K562 (cell line): ENCODE data around the gene STAT4. TPM values are rescaled to one million over a fixed set of nuclear protein-coding genes. Genes with fewer than 3 reads are reported as not detected.

Experiments used
- ATAC-seq: fragments of 200-7000 bp; cut with Tn5 transposase; 3 replicates; pipeline ENCODE4 v1.9.1; 2020; ENCODE audit warnings: moderate library complexity
- Bru-seq: library from RNA; stranded (reverse); fragments of 400-500 nt; gene quantifications from one replicate; lab custom pipeline; 2021; lab: Mats Ljungman, UMichigan
- BruChase-seq, 2 experiments: library from RNA; stranded (reverse); fragments of 400-500 nt; gene quantifications; one replicate each; lab custom pipeline; 2021; lab: Mats Ljungman, UMichigan
- BruUV-seq: library from RNA; stranded (reverse); fragments of 400-500 nt; replicated peaks from 2 replicates; lab custom pipeline; 2021; lab: Mats Ljungman, UMichigan
- CTCF ChIA-PET: fragments of 300-600 bp; formaldehyde crosslinking; extraction: SDS; loops from one replicate; lab custom pipeline; 2021; ENCODE audit warnings: low intra/inter-chr PET ratio; lab: Yijun Ruan, JAX
- POLR2A ChIA-PET: fragments of 300-600, 350-650 bp; sonication (Branson Sonifier 250); formaldehyde crosslinking; extraction: SDS; loops from one replicate; lab custom pipeline; 2021; ENCODE audit warnings: antibody characterized with exemption, inconsistent platforms; lab: Yijun Ruan, JAX
- DNase-seq, 4 experiments: peaks; one replicate each; pipeline versions ENCODE4 v3.0.0 to v3.0.0-alpha.2; 2011 to 2018; ENCODE audit warnings: low spot score in 3 of 4, mixed read lengths in 3 of 4; ENCODE audit errors: extremely low read depth in 1 of 4
- FAIRE-seq: peaks from 2 replicates; lab custom pipeline; 2011; peaks lifted over from hg19 to GRCh38; lab: Jason Lieb, UNC
- H2AFZ ChIP-seq: 2 replicates; pipeline ENCODE4 v1.6.0; 2011; ENCODE audit warnings: low read depth, low read length, control low read depth, inconsistent platforms
- H3K27ac ChIP-seq: fragments of 200-600 bp; 3 replicates; pipeline ENCODE4 v1.8.0; 2011; ENCODE audit warnings: low read depth, mild to moderate bottlenecking, control low read depth, inconsistent platforms, low read length, moderate library complexity, mixed read lengths; ENCODE audit errors: extremely low read depth
- H3K27me3 ChIP-seq, 2 experiments: fragments of 300-600 bp in 1 of 2; 2 replicates in 1 of 2; 3 replicates in 1 of 2; pipeline versions ENCODE4 v1.6.0 to v1.8.0; 2011; ENCODE audit warnings: inconsistent platforms in 2 of 2, low read length in 2 of 2, mild to moderate bottlenecking in 1 of 2, mixed read lengths in 1 of 2, moderate library complexity in 1 of 2; ENCODE audit not compliant: control insufficient read depth in 2 of 2, insufficient read depth in 2 of 2
- H3K36me3 ChIP-seq: fragments of 300-600 bp; 3 replicates; pipeline ENCODE4 v1.8.0; 2011; ENCODE audit warnings: mild to moderate bottlenecking, low read length, inconsistent platforms; ENCODE audit not compliant: control insufficient read depth, insufficient read depth
- H3K4me1 ChIP-seq, 2 experiments: fragments of 200-600 bp in 1 of 2; replicated peaks in 1 of 2; 2 replicates in 1 of 2; 3 replicates in 1 of 2; pipeline versions ENCODE4 v1.5.1 to v1.8.0; 2011; ENCODE audit warnings: inconsistent platforms in 2 of 2, low read length in 2 of 2, mild to moderate bottlenecking in 1 of 2, mixed read lengths in 1 of 2, moderate library complexity in 1 of 2; ENCODE audit not compliant: control insufficient read depth in 2 of 2, insufficient read depth in 2 of 2
- H3K4me2 ChIP-seq: 2 replicates; pipeline ENCODE4 v1.6.1; 2011; ENCODE audit warnings: low read length, control low read depth, inconsistent platforms, mixed read lengths; ENCODE audit not compliant: insufficient read depth
- H3K4me3 ChIP-seq: fragments of 200-600 bp; sonication (generic), shearing (Covaris generic); 2 replicates; pipeline ENCODE4 v1.5.1; 2016; ENCODE audit warnings: control low read depth, inconsistent platforms
- H3K79me2 ChIP-seq: fragments of 200-600 bp; 3 replicates; pipeline ENCODE4 v1.8.0; 2011; ENCODE audit warnings: low read length, inconsistent platforms; ENCODE audit not compliant: control insufficient read depth, insufficient read depth
- H3K9ac ChIP-seq, 2 experiments: 2 replicates each; pipeline versions ENCODE4 v1.6.0 to v1.6.1; 2011; ENCODE audit warnings: low read depth in 2 of 2, low read length in 2 of 2, control low read depth in 1 of 2, inconsistent platforms in 1 of 2, mild to moderate bottlenecking in 1 of 2, mixed read lengths in 1 of 2; ENCODE audit not compliant: insufficient read depth in 1 of 2
- H3K9me1 ChIP-seq: one replicate; pipeline ENCODE4 v1.6.0; 2011; ENCODE audit warnings: inconsistent platforms, mild to moderate bottlenecking, low read length, moderate library complexity; ENCODE audit not compliant: control insufficient read depth, insufficient read depth
- H3K9me3 ChIP-seq: replicated peaks from 2 replicates; pipeline ENCODE4 v1.5.1; 2011; ENCODE audit warnings: low read depth, low read length, inconsistent platforms; ENCODE audit not compliant: control insufficient read depth, insufficient read depth
- H4K20me1 ChIP-seq: replicated peaks from 2 replicates; pipeline ENCODE4 v1.6.1; 2011; ENCODE audit warnings: low read length, inconsistent platforms, mixed read lengths; ENCODE audit not compliant: control insufficient read depth, insufficient read depth
- BDP1 ChIP-seq: IDR thresholded peaks from 3 replicates; pipeline ENCODE4 v1.6.1; 2011; ENCODE audit not compliant: insufficient read length, insufficient read depth
- EP300 ChIP-seq: IDR thresholded peaks from 2 replicates; pipeline ENCODE4 v1.6.1; 2012; ENCODE audit warnings: low read length, improper control_type of control experiment
- ERF ChIP-seq: fragments of 450-650 bp; formaldehyde crosslinking; IDR thresholded peaks from 2 replicates; pipeline ENCODE4 v1.4.0; 2020; ENCODE audit warnings: mild to moderate bottlenecking, mixed read lengths
- FOXA3 ChIP-seq, 2 experiments: fragments of 450-650 bp in 1 of 2; sonication (generic) in 1 of 2; formaldehyde crosslinking; IDR thresholded peaks in 1 of 2; conservative IDR thresholded peaks in 1 of 2; 2 replicates each; pipeline versions ENCODE4 v1.4.0 to v1.8.0; 2020 to 2022; ENCODE audit warnings: mild to moderate bottlenecking in 2 of 2, missing genetic modification reagents in 1 of 2
- HNRNPUL1 ChIP-seq: fragments of 200-400 bp; formaldehyde crosslinking; IDR thresholded peaks from 2 replicates; pipeline ENCODE4 v1.6.1; 2017; ENCODE audit warnings: low read length
- ID3 ChIP-seq, 2 experiments: fragments of 250-450 bp in 1 of 2; fragments of 450-650 bp in 1 of 2; sonication (Bioruptor Pico) in 1 of 2; IDR thresholded peaks; 2 replicates each; pipeline versions ENCODE4 v1.6.1 to v1.8.0; 2016 to 2021; ENCODE audit warnings: mild to moderate bottlenecking in 2 of 2, moderate library complexity in 2 of 2, missing compliant biosample characterization in 1 of 2, missing genetic modification characterization in 1 of 2
- RCOR1 ChIP-seq, 2 experiments: IDR thresholded peaks; 2 replicates each; pipeline ENCODE4 v1.6.1; 2012; ENCODE audit warnings: low read depth in 2 of 2, low read length in 2 of 2, borderline replicate concordance in 1 of 2, improper control_type of control experiment in 1 of 2
- XRCC4 ChIP-seq: IDR thresholded peaks from one replicate; pipeline ENCODE4 v1.6.1; 2011; ENCODE audit not compliant: insufficient read depth, insufficient read length; ENCODE audit errors: extremely low read depth
- ZBTB33 ChIP-seq: sonication (generic); formaldehyde crosslinking; IDR thresholded peaks from 2 replicates; pipeline ENCODE4 v1.8.1; 2023; ENCODE audit warnings: mild to moderate bottlenecking, missing genetic modification reagents
- ZKSCAN1 ChIP-seq: fragments of 150-350 bp; IDR thresholded peaks from 2 replicates; pipeline ENCODE4 v1.6.1; 2016; ENCODE audit warnings: low read depth, low read length
- ZNF121 ChIP-seq: sonication (generic); formaldehyde crosslinking; conservative IDR thresholded peaks from 2 replicates; pipeline ENCODE4 v1.8.0; 2022; ENCODE audit warnings: missing genetic modification reagents
- ZNF253 ChIP-seq: fragments of 250-450 bp; sonication (Bioruptor Pico); conservative IDR thresholded peaks from 2 replicates; pipeline ENCODE4 v1.6.1; 2021; ENCODE audit warnings: mild to moderate bottlenecking
- ZNF780A ChIP-seq: fragments of 250-450 bp; sonication (Bioruptor Pico); IDR thresholded peaks from 2 replicates; pipeline ENCODE4 v1.5.0; 2021; ENCODE audit warnings: mild to moderate bottlenecking
- WGBS: fragments of 100-300 bp; shearing (Covaris generic); methylation state at CpG from one replicate; pipeline ENCODE4 v1.1.6; 2016; ENCODE audit warnings: low coverage, mixed read lengths; ENCODE audit not compliant: insufficient coverage; ENCODE audit errors: missing lambda C conversion rate; 5-methylcytosine and 5-hydroxymethylcytosine counted together
- in situ Hi-C: fragments of 300-500 bp; cut with MboI; formaldehyde crosslinking; loops from 4 replicates; pipeline ENCODE4 v1.15.0; 2018; ENCODE audit warnings: inconsistent platforms, mixed read lengths
- intact Hi-C: fragments of 100-400 bp; cut with micrococcal nuclease; formaldehyde crosslinking; loops from 2 replicates; pipeline ENCODE4 v1.14.2; 2022
- long read RNA-seq, 3 experiments: library from polyadenylated mRNA in 2 of 3; library from RNA in 1 of 3; unstranded in 2 of 3; stranded (forward) in 1 of 3; transcript quantifications; one replicate each; pipeline ENCODE4 v2.0.0, GENCODE V29; 2019 to 2022
- polyA minus RNA-seq, 3 experiments: library from RNA; depleted of rRNA, polyadenylated mRNA; stranded (reverse); fragments of >200 nt; gene quantifications; 2 replicates each; pipeline ENCODE4 v1.2.3, GENCODE V29; 2011
- polyA plus RNA-seq, 8 experiments: library from polyadenylated mRNA; depleted of rRNA in 4 of 8; stranded (reverse) in 5 of 8; unstranded in 3 of 8; fragments of >200 nt; fragmentation: Nextera tagmentation in 2 of 8; fragmentation: Illumina TruSeq in 1 of 8; extraction: Ambion mirVana in 2 of 8; extraction: Trizol in 1 of 8; gene quantifications; 2 replicates each; pipeline versions ENCODE4 v1.2.1 to v1.2.3, GENCODE V29; 2011 to 2014; ENCODE audit warnings: inconsistent platforms in 1 of 8, missing spikeins in 1 of 8
- total RNA-seq, 7 experiments: library from RNA; depleted of rRNA in 6 of 7; stranded (reverse); fragments of >200 nt in 6 of 7; fragmentation: Illumina TruSeq in 2 of 7; extraction: Trizol in 2 of 7; gene quantifications; 2 replicates each; pipeline versions ENCODE4 v1.2.1 to v1.2.3, GENCODE V29; 2011 to 2021; ENCODE audit warnings: low replicate concordance in 1 of 7

The STAT4 gene
- total RNA-seq (2011; cell fraction: chromatin; rRNA removed; ENCODE audit: low replicate concordance): not detected in 2 replicates
- total RNA-seq (2011; cell fraction: nucleolus; rRNA removed): not detected in 2 replicates
- total RNA-seq (2011; cell fraction: nucleoplasm; rRNA removed): not detected in 2 replicates
- not detected in 2 replicates for total RNA-seq (2014; rRNA removed)
- total RNA-seq (2014; rRNA removed; fragmentation: Illumina TruSeq; extraction: Trizol): not detected in 2 replicates
- not detected in 2 replicates for total RNA-seq (2015; rRNA removed; fragmentation: Illumina TruSeq; extraction: Trizol)
- total RNA-seq (2021): 0.34 TPM in 1 of 2 replicates, not detected in the other
- 0.06 TPM in 1 of 2 replicates, not detected in the other for polyA plus RNA-seq (2011; rRNA removed)
- polyA plus RNA-seq (2011; cell fraction: cytosol; rRNA removed): 0.04 TPM in 1 of 2 replicates, not detected in the other
- polyA plus RNA-seq (2011; cell fraction: nucleus; rRNA removed): not detected in 2 replicates
- not detected in 2 replicates for polyA plus RNA-seq (2012)
- polyA plus RNA-seq (2014; fragmentation: Illumina TruSeq; extraction: Trizol): not detected in 2 replicates
- polyA plus RNA-seq (2014; fragmentation: Nextera tagmentation; extraction: Ambion mirVana): under 1 TPM; 0.01 to 0.03 TPM
- not detected in 2 replicates for polyA plus RNA-seq (2014; rRNA removed)
- polyA minus RNA-seq (2011; rRNA and poly(A)+ RNA removed): not detected in 2 replicates
- polyA minus RNA-seq (2011; cell fraction: cytosol; rRNA and poly(A)+ RNA removed): not detected in 2 replicates
- polyA minus RNA-seq (2011; cell fraction: nucleus; rRNA and poly(A)+ RNA removed): 0.27 TPM in 1 of 2 replicates, not detected in the other
- percentile 7 among the genes with signal in this experiment for Bru-seq, nascent RNA
- percentile 3 among the genes with signal in this experiment for BruChase-seq, experiment 1, labeled RNA remaining after a 2-hour chase
- not detected for BruChase-seq, experiment 2, labeled RNA remaining after a 6-hour chase
- long read RNA-seq, experiment 1: 0 reads
- long read RNA-seq, experiment 2: 0 reads
- long read RNA-seq, experiment 3: 0 reads

- BruUV-seq: no TSS peak
- POLR2A ChIA-PET: interaction anchor here (0.6 kb wide), 1 partner anchor 76 kb away, joined by 4 read pairs; no protein-coding TSS in a partner anchor
- Histone ChIP-seq H3K4me2 (peak within 1 kb of the TSS; percentile 33), H3K9me1 (no peaks in the 10 kb centered on the region), H3K9me3 (no peaks in the 10 kb centered on the region), H4K20me1 (no peaks in the 10 kb centered on the region), H3K9ac (peak within 1 kb of the TSS in 1 of 2 experiments; percentile 35; a peak in 2 of 4 replicates), H3K79me2 (no peaks in the 10 kb centered on the region), H3K36me3 (no peaks in the 10 kb centered on the region), H3K27me3 (peaks cover 0 to 9% of the 10 kb centered on the region in 2 experiments; a peak in 3 of 5 replicates), H3K4me1 (peaks cover 0 to 6% of the 10 kb centered on the region in 2 experiments; a peak in 3 of 5 replicates), H3K4me3 (no peak within 1 kb of the TSS), H2AFZ (peak within 1 kb of the TSS; percentile 51; the same call in 1 of the 2 replicates), H3K27ac (no peak within 1 kb of the TSS)
- CTCF ChIA-PET: no interaction called here
- FAIRE-seq: no peak
- in situ Hi-C loops (no loop called here), intact Hi-C loops (no loop called here)
- TF ChIP-seq ERF (CRISPR knock-in tag) (no peak), EP300 (no peak), ZKSCAN1 (no peak), ZBTB33 (CRISPR knock-in tag) (no peak), HNRNPUL1 (no peak), BDP1 (no peak), ID3 (CRISPR knock-in tag; IDR thresholded peaks at IDR 0.05) (no peak), ID3 (tag; IDR thresholded peaks at IDR 0.05) (no peak), XRCC4 (no peak), ZNF780A (CRISPR knock-in tag) (no peak), ZNF121 (no peak), RCOR1 (IDR thresholded peaks at IDR 0.05; ENCODE audit: borderline replicate concordance in 1 of 2, low read depth in 2 of 2, low read length in 2 of 2) (no peak), FOXA3 (CRISPR knock-in tag; conservative IDR thresholded peaks at IDR 0.05 in 1 of 2, IDR thresholded peaks at IDR 0.05 in 1 of 2) (no peak), ZNF253 (no peak)
- DNase-seq: peak in 1 of 4 experiments; percentile 4
- 0% methylated on average over 12 of the region's 33 CpGs for WGBS
- peak; percentile 71 for ATAC-seq
Observed at GRCh38 chr2:191150600-191151330, at the start of gene STAT4. TSS of gene STAT4 (minus strand) at chr2:191150994. CDS start at chr2:191148203, 2,791 bp downstream.
